ENCODE data around the gene SMIM35.

GRCh38 chr11:118002541-118003423, 84.0 kb downstream of the SMIM35 start:
- no peak for TF ChIP-seq CTCF (IDR thresholded peaks at IDR 0.05; ENCODE audit: low read depth, low read length)
- TF ChIP-seq EZH2phosphoT487 (IDR thresholded peaks at IDR 0.05; ENCODE audit: low read depth) = no peak
